Endodermal cell (in vitro differentiated cells): ENCODE measurements around the gene DUS3L. TPM values are rescaled to one million over a fixed set of nuclear protein-coding genes. Genes with fewer than 3 reads are reported as not detected.
"Not testable (repeated sequence)": the region's sequence is repeated elsewhere in the genome, so short reads cannot be mapped to it uniquely, and the experiment has no call there.

ENCODE experiments used
- DNase-seq: peaks from one replicate; pipeline ENCODE4 v3.0.0-alpha.2; 2017
- H3K27ac ChIP-seq: 2 replicates; pipeline ENCODE4 v1.5.1; 2013; ENCODE audit warnings: mild to moderate bottlenecking, low read depth, low read length, moderate library complexity
- H3K27me3 ChIP-seq: 2 replicates; pipeline ENCODE4 v1.6.1; 2013; ENCODE audit warnings: mild to moderate bottlenecking, low read length, moderate library complexity; ENCODE audit not compliant: insufficient read depth, control insufficient read depth, poor library complexity, severe bottlenecking
- H3K36me3 ChIP-seq: 2 replicates; pipeline ENCODE4 v1.7.0; 2013; ENCODE audit warnings: mild to moderate bottlenecking, low read length, moderate library complexity; ENCODE audit not compliant: control insufficient read depth, insufficient read depth
- H3K4me1 ChIP-seq: one replicate; pipeline ENCODE4 v1.7.0; 2013; ENCODE audit warnings: low read length; ENCODE audit not compliant: control insufficient read depth, insufficient read depth
- H3K4me3 ChIP-seq: 2 replicates; pipeline ENCODE4 v1.5.1; 2013; ENCODE audit warnings: mild to moderate bottlenecking, low read length, moderate library complexity
- H3K9ac ChIP-seq: 2 replicates; pipeline ENCODE4 v1.6.1; 2013; ENCODE audit warnings: mild to moderate bottlenecking, low read length, moderate library complexity; ENCODE audit not compliant: poor library complexity, severe bottlenecking; ENCODE audit errors: extremely low read depth
- H3K9me3 ChIP-seq: 2 replicates; pipeline ENCODE4 v1.6.1; 2013; ENCODE audit warnings: mild to moderate bottlenecking, low read length, moderate library complexity; ENCODE audit not compliant: control insufficient read depth
- H3K27ac Mint-ChIP-seq: 2 replicates; pipeline ENCODE4 v1.8.0; 2020; ENCODE audit warnings: mixed read lengths
- H3K27me3 Mint-ChIP-seq: 2 replicates; pipeline ENCODE4 v1.8.0; 2021; ENCODE audit warnings: mild to moderate bottlenecking, mixed read lengths; ENCODE audit not compliant: insufficient read depth
- H3K36me3 Mint-ChIP-seq: 2 replicates; pipeline ENCODE4 v1.8.0; 2020; ENCODE audit warnings: low read depth, mixed read lengths
- H3K4me1 Mint-ChIP-seq: 2 replicates; pipeline ENCODE4 v1.8.0; 2020; ENCODE audit warnings: mixed read lengths
- H3K4me3 Mint-ChIP-seq: 2 replicates; pipeline ENCODE4 v1.8.0; 2020; ENCODE audit warnings: mild to moderate bottlenecking, moderate library complexity, mixed read lengths
- H3K9me3 Mint-ChIP-seq: 2 replicates; pipeline ENCODE4 v1.8.0; 2020; ENCODE audit warnings: mild to moderate bottlenecking, mixed read lengths
- WGBS, 2 experiments: methylation state at CpG; one replicate each; pipeline versions ENCODE4 v1.1.5 to v1.1.7; 2013; ENCODE audit warnings: missing lambda C conversion rate in 2 of 2, mixed read lengths in 1 of 2; ENCODE audit not compliant: insufficient coverage in 1 of 2, insufficient read length in 1 of 2; 5-methylcytosine and 5-hydroxymethylcytosine counted together
- total RNA-seq, 2 donors: library from RNA; stranded (reverse); fragmentation: NEBNext Ultra II Directional in 1 of 2; extraction: Animal tissue kit (Norgen Biotek cat#: 25700) in 1 of 2; gene quantifications; 2 replicates in 1 of 2; 3 replicates in 1 of 2; pipeline ENCODE4 v1.2.1, GENCODE V29; 2021
- TF ChIP-seq, protein P1 (sequence below): fragments of 200-600 bp; sonication (generic); conservative IDR thresholded peaks from 2 replicates; pipeline ENCODE4 v1.5.0; 2021; ENCODE audit warnings: antibody characterized with exemption, mild to moderate bottlenecking

Gene DUS3L
- total RNA-seq, 2 donors from 2014 or later = 19.6 to 36.8 TPM

DNA sequence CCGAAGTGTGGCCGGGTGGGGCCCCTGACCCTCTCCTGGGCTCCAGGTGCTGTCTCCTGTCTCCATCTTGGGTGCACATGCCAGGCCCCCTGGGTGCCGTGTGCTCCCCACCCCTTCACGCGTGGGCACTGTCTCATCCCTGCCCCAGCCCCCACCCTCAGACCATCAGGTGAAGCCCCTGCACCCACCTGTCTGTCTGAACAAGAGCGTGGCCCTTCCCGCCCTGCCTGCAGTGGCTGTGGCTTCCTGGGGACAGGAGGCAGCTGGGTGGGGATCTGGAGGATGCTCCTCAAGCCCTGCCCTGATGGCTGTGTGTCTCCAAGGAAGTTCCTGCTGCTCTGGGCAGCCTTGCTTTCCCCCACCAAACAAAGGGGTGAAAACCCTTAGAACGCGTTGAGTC, 8.6 kb downstream of the DUS3L start:
- no peaks in the 10 kb centered on the region for H3K4me1 ChIP-seq
- no peaks in the 10 kb centered on the region for H3K9me3 Mint-ChIP-seq
- 90 to 97% methylated on average over 4 to 9 of the region's 9 CpGs for WGBS, 2 experiments
- H3K9ac ChIP-seq = no peak overlapping the region
- peaks cover 1% of the 10 kb centered on the region for H3K27me3 Mint-ChIP-seq
- H3K27me3 ChIP-seq = no peaks in the 10 kb centered on the region
- DNase-seq = no peak
- no peaks in the 10 kb centered on the region for H3K9me3 ChIP-seq
- no peak overlapping the region for H3K27ac Mint-ChIP-seq
- TF ChIP-seq, protein P1, sequence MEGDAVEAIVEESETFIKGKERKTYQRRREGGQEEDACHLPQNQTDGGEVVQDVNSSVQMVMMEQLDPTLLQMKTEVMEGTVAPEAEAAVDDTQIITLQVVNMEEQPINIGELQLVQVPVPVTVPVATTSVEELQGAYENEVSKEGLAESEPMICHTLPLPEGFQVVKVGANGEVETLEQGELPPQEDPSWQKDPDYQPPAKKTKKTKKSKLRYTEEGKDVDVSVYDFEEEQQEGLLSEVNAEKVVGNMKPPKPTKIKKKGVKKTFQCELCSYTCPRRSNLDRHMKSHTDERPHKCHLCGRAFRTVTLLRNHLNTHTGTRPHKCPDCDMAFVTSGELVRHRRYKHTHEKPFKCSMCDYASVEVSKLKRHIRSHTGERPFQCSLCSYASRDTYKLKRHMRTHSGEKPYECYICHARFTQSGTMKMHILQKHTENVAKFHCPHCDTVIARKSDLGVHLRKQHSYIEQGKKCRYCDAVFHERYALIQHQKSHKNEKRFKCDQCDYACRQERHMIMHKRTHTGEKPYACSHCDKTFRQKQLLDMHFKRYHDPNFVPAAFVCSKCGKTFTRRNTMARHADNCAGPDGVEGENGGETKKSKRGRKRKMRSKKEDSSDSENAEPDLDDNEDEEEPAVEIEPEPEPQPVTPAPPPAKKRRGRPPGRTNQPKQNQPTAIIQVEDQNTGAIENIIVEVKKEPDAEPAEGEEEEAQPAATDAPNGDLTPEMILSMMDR = no peak
- H3K27ac ChIP-seq = no peak overlapping the region
- peaks cover 14% of the 10 kb centered on the region for H3K36me3 Mint-ChIP-seq
- no peak overlapping the region for H3K4me3 Mint-ChIP-seq
- H3K36me3 ChIP-seq = peaks cover 14% of the 10 kb centered on the region
- H3K4me1 Mint-ChIP-seq = no peaks in the 10 kb centered on the region
- H3K4me3 ChIP-seq = no peak overlapping the region

DNA sequence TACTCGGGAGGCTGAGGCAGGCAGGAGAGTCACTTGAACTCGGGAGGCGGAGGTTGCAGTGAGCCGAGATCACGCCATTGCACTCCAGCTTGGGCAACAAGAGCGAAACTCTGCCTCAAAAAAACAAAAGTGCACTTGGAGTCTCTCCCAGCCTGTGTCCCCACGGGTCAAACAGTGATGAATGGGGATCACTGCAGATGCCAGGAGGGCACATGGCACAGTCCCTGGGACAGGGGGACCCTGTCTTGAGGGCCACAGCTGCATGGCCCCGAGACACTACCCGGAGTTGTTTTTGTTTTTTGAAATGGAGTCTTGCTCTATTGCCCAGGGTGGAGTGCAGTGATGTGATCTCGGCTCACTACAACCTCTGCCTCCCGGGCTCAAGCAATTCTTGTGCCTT, 10.0 kb downstream of the DUS3L start:
- not testable (repeated sequence) for H3K27ac ChIP-seq, H3K9me3 Mint-ChIP-seq, H3K27me3 ChIP-seq, H3K36me3 Mint-ChIP-seq, H3K4me1 Mint-ChIP-seq, H3K4me3 ChIP-seq, H3K27me3 Mint-ChIP-seq, DNase-seq, H3K4me1 ChIP-seq, H3K9ac ChIP-seq, H3K36me3 ChIP-seq, H3K9me3 ChIP-seq, H3K4me3 Mint-ChIP-seq, H3K27ac Mint-ChIP-seq
- WGBS, 2 experiments = 93 to 96% methylated on average over 11 of the region's 11 CpGs

DNA sequence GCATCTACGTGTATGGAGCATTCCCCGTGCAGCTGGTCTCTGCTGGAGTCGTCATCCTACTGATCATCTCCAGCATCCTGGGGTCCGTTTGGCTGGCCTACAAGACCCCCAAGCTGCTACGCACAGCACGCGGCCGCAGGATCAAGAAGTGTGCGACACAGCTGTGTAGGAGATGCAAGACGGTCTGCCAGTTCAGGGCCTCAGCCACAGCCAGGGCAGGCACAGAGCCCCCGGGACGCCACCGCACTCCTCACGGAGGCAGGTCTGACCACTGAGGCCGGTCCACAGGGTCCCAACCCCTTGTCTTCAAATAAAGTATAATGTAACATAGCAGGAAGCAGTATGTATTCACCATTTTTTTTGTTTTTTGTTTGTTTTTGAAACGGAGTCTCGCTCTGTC, 12.6 kb downstream of the DUS3L start:
- Mint-ChIP-seq H3K4me1 (no peaks in the 10 kb centered on the region), H3K9me3 (no peaks in the 10 kb centered on the region), H3K27me3 (peaks cover 6% of the 10 kb centered on the region), H3K27ac (no peak overlapping the region), H3K4me3 (no peak overlapping the region), H3K36me3 (no peaks in the 10 kb centered on the region)
- no peak for DNase-seq
- TF ChIP-seq, protein P1 = no peak
- Histone ChIP-seq H3K4me1 (no peaks in the 10 kb centered on the region), H3K27ac (no peak overlapping the region), H3K4me3 (no peak overlapping the region), H3K9me3 (no peaks in the 10 kb centered on the region), H3K27me3 (no peaks in the 10 kb centered on the region), H3K36me3 (no peaks in the 10 kb centered on the region), H3K9ac (no peak overlapping the region)
- 94 to 100% methylated on average over 10 to 17 of the region's 17 CpGs for WGBS, 2 experiments

DNA sequence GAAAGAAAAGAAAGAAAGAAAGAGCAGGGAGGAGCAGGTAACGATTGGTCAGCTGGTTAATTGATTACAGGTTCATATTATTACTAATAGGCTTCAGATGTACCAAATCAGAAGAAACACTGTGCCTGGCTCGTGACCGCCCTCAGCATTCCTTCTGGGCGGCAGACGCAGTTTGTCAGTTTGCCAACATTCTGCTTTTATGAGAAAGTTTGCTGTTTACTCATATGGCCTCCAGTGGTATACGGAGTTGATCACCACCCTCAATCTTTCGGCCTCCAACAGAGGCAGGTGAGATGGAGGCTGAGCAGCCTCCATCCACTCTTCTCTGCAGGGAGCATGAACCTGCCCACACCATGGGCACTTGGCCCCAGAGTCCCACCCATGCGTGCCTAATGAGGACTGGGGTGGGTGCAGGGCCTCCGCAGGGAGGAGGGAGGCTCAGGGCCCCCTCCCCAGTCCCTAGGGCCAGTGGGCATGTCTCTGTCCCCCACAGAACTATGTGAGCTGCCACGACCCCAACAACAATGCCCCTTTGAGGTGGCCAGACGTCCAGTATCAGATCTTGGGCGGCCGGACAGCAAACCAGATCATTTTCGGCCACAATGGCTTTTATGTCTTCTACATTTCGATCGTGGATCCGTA, 15.2 kb downstream of the DUS3L start:
- Histone ChIP-seq H3K27ac (no peak overlapping the region), H3K9ac (no peak overlapping the region), H3K27me3 (no peaks in the 10 kb centered on the region), H3K4me3 (no peak overlapping the region), H3K4me1 (no peaks in the 10 kb centered on the region), H3K9me3 (no peaks in the 10 kb centered on the region), H3K36me3 (no peaks in the 10 kb centered on the region)
- no peak for DNase-seq
- 92 to 94% methylated on average over 10 to 16 of the region's 17 CpGs for WGBS, 2 experiments
- H3K4me3 Mint-ChIP-seq = no peak overlapping the region
- TF ChIP-seq, protein P1 = no peak
- H3K27ac Mint-ChIP-seq = no peak overlapping the region
- H3K36me3 Mint-ChIP-seq = no peaks in the 10 kb centered on the region
- H3K27me3 Mint-ChIP-seq = peaks cover 9% of the 10 kb centered on the region
- H3K4me1 Mint-ChIP-seq = no peaks in the 10 kb centered on the region
- no peaks in the 10 kb centered on the region for H3K9me3 Mint-ChIP-seq
